ENCODE measurements around the gene POLR3H.

Gene POLR3H

GRCh38 chr22:41528938-41529561, 15.2 kb downstream of the POLR3H start:
- no peaks in the 10 kb centered on the region for H3K4me1 ChIP-seq (ENCODE audit: insufficient read depth, poor library complexity, severe bottlenecking)
- no peak overlapping the region for H3K4me3 ChIP-seq (ENCODE audit: severe bottlenecking)
- TF ChIP-seq, protein P1, sequence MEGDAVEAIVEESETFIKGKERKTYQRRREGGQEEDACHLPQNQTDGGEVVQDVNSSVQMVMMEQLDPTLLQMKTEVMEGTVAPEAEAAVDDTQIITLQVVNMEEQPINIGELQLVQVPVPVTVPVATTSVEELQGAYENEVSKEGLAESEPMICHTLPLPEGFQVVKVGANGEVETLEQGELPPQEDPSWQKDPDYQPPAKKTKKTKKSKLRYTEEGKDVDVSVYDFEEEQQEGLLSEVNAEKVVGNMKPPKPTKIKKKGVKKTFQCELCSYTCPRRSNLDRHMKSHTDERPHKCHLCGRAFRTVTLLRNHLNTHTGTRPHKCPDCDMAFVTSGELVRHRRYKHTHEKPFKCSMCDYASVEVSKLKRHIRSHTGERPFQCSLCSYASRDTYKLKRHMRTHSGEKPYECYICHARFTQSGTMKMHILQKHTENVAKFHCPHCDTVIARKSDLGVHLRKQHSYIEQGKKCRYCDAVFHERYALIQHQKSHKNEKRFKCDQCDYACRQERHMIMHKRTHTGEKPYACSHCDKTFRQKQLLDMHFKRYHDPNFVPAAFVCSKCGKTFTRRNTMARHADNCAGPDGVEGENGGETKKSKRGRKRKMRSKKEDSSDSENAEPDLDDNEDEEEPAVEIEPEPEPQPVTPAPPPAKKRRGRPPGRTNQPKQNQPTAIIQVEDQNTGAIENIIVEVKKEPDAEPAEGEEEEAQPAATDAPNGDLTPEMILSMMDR (IDR thresholded peaks at IDR 0.05; ENCODE audit: poor library complexity, severe bottlenecking) = no peak
- no peaks in the 10 kb centered on the region for H3K9me3 ChIP-seq (ENCODE audit: severe bottlenecking)
- DNase-seq (ENCODE audit: low spot score) (no peak), ATAC-seq (ENCODE audit: low read depth) (no peak)
- H3K27ac ChIP-seq (ENCODE audit: poor library complexity, severe bottlenecking) = no peak overlapping the region
- no peaks in the 10 kb centered on the region for H3K27me3 ChIP-seq (ENCODE audit: insufficient read depth, poor library complexity, severe bottlenecking)
- H3K36me3 ChIP-seq (ENCODE audit: low read depth) = peaks cover 81% of the 10 kb centered on the region

DNA sequence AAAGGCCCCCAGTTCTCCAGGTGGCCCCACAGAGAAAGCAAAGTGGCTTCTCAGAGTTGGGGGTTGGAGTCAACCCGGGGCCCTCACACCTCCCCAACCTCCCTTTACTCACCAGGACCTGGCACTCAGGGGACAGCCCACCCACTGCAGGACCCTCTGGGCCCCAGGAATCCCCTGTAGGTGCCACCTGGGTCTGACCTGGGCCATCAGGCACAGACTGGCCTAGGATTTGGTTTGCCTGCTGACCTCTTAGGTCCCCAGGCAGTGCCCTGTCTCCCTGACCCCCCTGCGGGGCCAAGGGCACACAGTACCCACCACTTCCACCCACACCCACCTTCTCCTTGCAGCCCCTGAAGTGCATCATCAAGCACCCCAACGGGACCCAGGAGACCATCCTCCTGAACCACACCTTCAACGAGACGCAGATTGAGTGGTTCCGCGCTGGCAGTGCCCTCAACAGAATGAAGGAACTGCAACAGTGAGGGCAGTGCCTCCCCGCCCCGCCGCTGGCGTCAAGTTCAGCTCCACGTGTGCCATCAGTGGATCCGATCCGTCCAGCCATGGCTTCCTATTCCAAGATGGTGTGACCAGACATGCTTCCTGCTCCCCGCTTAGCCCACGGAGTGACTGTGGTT, 16.0 kb downstream of the POLR3H start:
- ATAC-seq (ENCODE audit: low read depth) = no peak
- DNase-seq (ENCODE audit: low spot score) = no peak
- Histone ChIP-seq H3K27ac (ENCODE audit: poor library complexity, severe bottlenecking) (no peak overlapping the region), H3K4me1 (ENCODE audit: insufficient read depth, poor library complexity, severe bottlenecking) (no peaks in the 10 kb centered on the region), H3K36me3 (ENCODE audit: low read depth) (peaks cover 80% of the 10 kb centered on the region), H3K27me3 (ENCODE audit: insufficient read depth, poor library complexity, severe bottlenecking) (no peaks in the 10 kb centered on the region), H3K9me3 (ENCODE audit: severe bottlenecking) (no peaks in the 10 kb centered on the region), H3K4me3 (ENCODE audit: severe bottlenecking) (no peak overlapping the region)
- TF ChIP-seq, protein P1 (IDR thresholded peaks at IDR 0.05; ENCODE audit: poor library complexity, severe bottlenecking) = no peak

DNA sequence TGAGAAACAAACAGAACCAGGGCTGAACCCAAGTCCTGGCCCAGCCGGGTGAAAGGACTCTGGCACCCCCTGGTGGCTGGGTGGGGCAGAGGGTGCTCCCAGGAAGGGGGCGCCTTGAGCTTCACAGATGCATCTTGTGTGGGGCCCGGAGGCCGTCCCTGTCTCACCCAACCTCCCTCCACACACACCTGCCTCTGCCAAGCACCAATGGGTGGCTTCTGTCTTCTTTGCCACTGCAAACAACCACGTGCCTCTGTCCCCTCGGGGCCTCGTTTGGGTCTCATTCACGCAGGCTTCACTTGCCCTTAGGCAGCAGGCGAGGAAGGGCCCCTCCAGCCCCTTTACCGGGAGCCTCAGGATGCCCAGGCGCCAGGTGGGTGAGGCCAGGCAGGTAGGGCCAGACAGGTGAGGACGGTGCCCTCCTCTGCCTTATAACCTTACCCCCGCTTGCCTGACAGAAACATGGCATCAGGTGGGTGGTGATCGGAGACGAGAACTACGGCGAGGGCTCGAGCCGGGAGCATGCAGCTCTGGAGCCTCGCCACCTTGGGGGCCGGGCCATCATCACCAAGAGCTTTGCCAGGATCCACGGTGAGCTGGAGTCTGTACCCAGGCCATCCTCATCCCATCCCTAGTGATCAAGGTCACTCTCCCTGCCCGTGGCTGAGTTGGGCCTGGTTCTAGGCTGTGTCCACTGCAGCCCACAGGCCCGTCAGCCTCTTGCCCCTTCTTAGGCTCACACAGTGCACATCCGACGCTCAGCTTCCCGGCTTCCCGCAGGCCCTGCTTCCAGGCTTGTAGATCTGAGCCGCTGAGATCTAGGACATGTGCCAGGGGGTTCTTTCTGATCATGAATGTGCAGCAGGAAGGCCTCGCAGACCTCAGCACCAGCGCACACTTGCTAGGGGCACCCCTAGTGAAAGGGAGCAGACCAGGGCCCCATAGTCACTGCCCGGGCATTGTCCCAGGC, 17.2 kb downstream of the POLR3H start:
- H3K4me3 ChIP-seq (ENCODE audit: severe bottlenecking) = no peak overlapping the region
- no peaks in the 10 kb centered on the region for H3K4me1 ChIP-seq (ENCODE audit: insufficient read depth, poor library complexity, severe bottlenecking)
- H3K27ac ChIP-seq (ENCODE audit: poor library complexity, severe bottlenecking) = no peak overlapping the region
- H3K36me3 ChIP-seq (ENCODE audit: low read depth) = peaks cover 74% of the 10 kb centered on the region
- no peaks in the 10 kb centered on the region for H3K27me3 ChIP-seq (ENCODE audit: insufficient read depth, poor library complexity, severe bottlenecking)
- no peak for DNase-seq (ENCODE audit: low spot score)
- H3K9me3 ChIP-seq (ENCODE audit: severe bottlenecking) = no peaks in the 10 kb centered on the region
- TF ChIP-seq, protein P1 (IDR thresholded peaks at IDR 0.05; ENCODE audit: poor library complexity, severe bottlenecking) = peak; percentile 79
- ATAC-seq (ENCODE audit: low read depth) = peak; percentile 28; the same call in 2 of the 3 replicates

GRCh38 chr22:41526226-41526829, 17.9 kb downstream of the POLR3H start:
- H3K36me3 ChIP-seq (ENCODE audit: low read depth) = peaks cover 68% of the 10 kb centered on the region
- no peak for DNase-seq (ENCODE audit: low spot score)
- H3K27me3 ChIP-seq (ENCODE audit: insufficient read depth, poor library complexity, severe bottlenecking) = no peaks in the 10 kb centered on the region
- ATAC-seq (ENCODE audit: low read depth) = no peak
- no peak overlapping the region for H3K27ac ChIP-seq (ENCODE audit: poor library complexity, severe bottlenecking)
- no peaks in the 10 kb centered on the region for H3K9me3 ChIP-seq (ENCODE audit: severe bottlenecking)
- TF ChIP-seq, protein P1 (IDR thresholded peaks at IDR 0.05; ENCODE audit: poor library complexity, severe bottlenecking) = no peak
- H3K4me1 ChIP-seq (ENCODE audit: insufficient read depth, poor library complexity, severe bottlenecking) = no peaks in the 10 kb centered on the region
- no peak overlapping the region for H3K4me3 ChIP-seq (ENCODE audit: severe bottlenecking)

Measured in RWPE2 (cell line).